ENCODE data around the gene FEN1.

The FEN1 gene

DNA sequence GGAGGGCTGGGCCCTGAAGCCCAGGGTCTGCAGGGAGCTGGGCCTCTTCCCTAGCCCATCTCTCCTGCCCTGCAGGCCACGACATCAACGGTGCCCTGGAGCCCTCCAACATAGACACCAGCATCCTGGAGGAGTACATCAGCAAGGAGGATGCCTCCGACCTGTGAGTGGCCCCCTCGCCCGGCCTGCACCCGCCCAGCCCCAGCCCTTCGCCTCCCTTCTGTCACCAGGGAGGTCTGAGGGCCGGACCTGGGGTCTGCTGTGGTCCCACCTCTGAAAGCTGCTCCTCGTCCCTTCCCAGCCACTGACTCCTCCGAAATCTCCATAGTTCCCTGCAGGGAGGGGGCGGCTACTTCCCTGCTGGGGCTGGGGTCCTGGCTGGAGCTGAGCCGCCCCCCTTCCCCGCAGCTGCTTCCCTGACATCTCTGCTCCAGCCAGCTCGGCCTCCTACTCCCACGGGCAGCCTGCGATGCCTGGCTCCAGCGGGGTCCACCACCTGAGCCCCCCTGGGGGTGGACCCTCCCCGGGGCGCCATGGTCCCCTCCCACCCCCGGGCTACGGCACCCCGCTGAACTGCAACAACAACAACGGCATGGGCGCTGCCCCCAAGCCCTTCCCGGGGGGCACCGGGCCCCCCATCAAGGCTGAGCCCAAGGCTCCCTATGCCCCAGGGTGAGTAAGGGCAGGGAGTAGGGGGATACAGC is 27.0 kb upstream of the FEN1 start:
- peaks cover 24% of the 10 kb centered on the region for H3K4me1 ChIP-seq (ENCODE audit: insufficient read depth, low read length)
- no peaks in the 10 kb centered on the region for H3K36me3 ChIP-seq (ENCODE audit: insufficient read depth, low read length)
- no peaks in the 10 kb centered on the region for H3K9me3 ChIP-seq (ENCODE audit: control insufficient read depth, insufficient read depth, low read length)
- no peak overlapping the region for H3K9ac ChIP-seq (ENCODE audit: low read depth, low read length)

DNA sequence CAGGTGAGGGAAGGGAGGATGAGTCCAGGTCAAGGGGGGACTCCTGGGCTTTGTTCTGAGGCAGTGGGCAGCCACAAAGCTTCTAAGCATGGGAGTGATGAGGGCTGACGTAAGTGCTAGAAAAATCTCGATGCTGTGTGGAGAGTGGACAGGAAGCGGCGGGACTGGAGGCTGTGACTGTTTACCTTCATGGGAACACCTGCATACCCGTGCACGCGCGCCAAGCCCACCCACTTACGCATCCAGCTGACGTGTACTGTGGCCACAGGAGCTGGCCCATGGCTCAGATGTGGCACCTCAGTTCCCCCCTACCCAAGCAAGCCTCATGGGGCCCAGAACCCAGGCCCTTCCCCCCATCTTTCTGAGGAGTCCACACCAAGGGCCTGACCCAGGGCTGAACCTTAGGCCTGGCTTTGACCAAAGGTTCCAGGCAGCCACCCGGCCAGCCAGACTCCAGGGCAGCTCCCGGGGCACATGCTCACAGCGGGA is 26.3 kb upstream of the FEN1 start:
- H3K9ac ChIP-seq (ENCODE audit: low read depth, low read length), result no peak overlapping the region
- no peaks in the 10 kb centered on the region for H3K36me3 ChIP-seq (ENCODE audit: insufficient read depth, low read length)
- no peaks in the 10 kb centered on the region for H3K9me3 ChIP-seq (ENCODE audit: control insufficient read depth, insufficient read depth, low read length)
- H3K4me1 ChIP-seq (ENCODE audit: insufficient read depth, low read length), result peaks cover 26% of the 10 kb centered on the region

DNA sequence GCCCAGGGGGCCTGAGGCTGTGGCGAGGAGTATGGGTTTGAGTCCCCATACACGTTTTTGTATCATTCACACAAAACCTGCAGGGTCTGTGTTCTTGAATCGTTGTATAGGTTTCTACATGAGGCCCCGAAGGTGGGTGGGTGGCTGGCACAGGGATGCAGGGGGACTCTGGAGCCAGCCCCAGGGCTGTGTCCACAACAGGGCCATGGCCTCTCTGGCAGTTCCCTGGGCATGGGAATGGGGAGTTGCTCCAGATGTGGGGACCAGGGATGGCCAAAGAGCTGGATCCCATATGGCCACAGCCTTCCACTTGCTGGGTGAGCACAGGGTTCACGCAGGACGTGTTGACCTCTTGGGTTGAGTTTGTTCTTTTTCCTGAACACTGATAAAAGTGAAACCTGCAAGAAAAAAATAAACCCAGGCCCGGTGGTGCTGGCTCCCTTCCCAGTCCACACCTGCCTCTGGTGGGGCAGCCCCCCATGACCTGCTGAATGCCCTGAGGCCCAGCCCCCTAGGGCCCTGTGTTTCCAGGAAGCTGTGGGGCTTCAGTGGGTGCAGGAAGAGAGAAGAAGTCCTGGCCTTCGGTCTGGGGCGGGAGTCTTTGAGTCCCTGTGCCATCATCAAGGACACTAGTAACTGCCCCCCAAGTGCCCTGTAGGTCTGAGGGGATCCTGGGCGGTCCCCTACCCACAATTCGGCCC is 24.2 kb upstream of the FEN1 start:
- Histone ChIP-seq H3K4me1 (ENCODE audit: insufficient read depth, low read length) (peaks cover 29% of the 10 kb centered on the region), H3K36me3 (ENCODE audit: insufficient read depth, low read length) (no peaks in the 10 kb centered on the region), H3K9ac (ENCODE audit: low read depth, low read length) (no peak overlapping the region), H3K9me3 (ENCODE audit: control insufficient read depth, insufficient read depth, low read length) (no peaks in the 10 kb centered on the region)

DNA sequence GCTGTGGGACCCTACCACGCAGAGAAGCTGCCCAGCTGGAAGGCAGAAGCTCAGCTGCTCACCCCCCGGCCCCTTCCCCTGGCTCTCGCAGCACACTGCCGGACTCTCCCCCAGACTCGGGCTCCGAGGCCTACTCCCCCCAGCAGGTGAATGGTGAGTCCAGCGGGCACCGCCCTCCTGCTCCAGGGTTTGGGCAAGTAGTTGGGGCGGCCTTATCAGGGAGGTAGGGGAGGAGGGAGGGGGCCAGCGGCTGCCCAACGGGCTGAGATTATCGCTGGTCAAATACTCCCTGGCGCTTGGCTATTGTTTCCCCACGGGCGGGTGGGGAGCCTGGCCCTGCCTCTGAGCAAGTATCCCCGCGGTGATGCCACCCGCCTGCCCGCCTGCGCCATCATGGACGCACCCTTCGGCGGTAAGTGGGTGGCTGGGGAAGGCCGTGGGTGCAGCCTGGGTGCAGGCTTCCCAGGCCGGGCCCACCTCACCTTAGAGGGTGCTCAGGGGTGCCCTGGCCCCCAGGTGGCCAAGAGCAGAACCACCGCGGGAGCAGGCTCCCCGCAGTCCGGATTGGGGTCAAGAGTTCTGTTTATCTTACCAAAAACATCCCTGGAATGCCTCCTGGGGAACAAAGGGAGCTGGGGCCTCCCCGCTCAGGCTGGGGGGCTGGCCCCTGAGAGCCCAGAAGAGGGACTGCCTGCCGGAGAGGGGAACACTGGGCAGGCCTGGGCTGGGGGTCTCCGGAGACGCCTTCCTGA is 23.4 kb upstream of the FEN1 start:
- no peak overlapping the region for H3K9ac ChIP-seq (ENCODE audit: low read depth, low read length)
- no peaks in the 10 kb centered on the region for H3K36me3 ChIP-seq (ENCODE audit: insufficient read depth, low read length)
- no peaks in the 10 kb centered on the region for H3K9me3 ChIP-seq (ENCODE audit: control insufficient read depth, insufficient read depth, low read length)
- H3K4me1 ChIP-seq (ENCODE audit: insufficient read depth, low read length), result peaks cover 28% of the 10 kb centered on the region

DNA sequence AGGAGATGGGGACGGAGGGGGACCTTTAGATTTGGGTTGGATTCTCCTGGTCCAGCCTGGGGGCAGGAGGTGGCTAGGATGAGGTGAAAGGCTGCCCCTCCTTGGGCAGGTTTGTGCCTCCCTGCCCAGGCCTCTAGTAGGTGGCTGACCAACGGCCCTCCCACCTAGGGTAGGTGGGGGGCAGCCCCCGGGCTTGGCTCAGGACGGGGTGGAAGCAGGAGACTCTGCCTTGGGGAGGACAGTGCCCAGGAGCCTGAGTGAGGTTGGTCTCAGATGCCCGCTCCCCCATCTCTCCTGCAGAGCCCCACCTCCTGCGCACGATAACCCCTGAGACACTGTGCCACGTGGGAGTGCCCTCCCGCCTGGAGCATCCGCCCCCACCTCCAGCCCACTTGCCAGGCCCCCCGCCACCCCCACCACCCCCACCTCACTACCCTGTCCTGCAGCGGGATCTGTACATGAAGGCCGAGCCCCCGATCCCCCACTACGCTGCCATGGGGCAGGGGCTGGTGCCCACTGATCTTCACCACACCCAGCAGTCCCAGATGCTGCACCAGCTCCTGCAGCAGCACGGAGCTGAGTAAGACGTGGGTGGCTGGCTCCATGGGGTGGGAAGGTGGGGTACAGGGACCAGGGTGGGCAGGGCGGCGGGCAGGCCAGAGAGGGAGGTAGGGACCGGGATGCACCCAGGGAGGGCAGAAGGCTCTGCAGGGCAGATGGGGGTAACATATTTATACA is 22.6 kb upstream of the FEN1 start:
- Histone ChIP-seq H3K9ac (ENCODE audit: low read depth, low read length) (no peak overlapping the region), H3K4me1 (ENCODE audit: insufficient read depth, low read length) (peaks cover 26% of the 10 kb centered on the region), H3K36me3 (ENCODE audit: insufficient read depth, low read length) (no peaks in the 10 kb centered on the region), H3K9me3 (ENCODE audit: control insufficient read depth, insufficient read depth, low read length) (no peaks in the 10 kb centered on the region)

DNA sequence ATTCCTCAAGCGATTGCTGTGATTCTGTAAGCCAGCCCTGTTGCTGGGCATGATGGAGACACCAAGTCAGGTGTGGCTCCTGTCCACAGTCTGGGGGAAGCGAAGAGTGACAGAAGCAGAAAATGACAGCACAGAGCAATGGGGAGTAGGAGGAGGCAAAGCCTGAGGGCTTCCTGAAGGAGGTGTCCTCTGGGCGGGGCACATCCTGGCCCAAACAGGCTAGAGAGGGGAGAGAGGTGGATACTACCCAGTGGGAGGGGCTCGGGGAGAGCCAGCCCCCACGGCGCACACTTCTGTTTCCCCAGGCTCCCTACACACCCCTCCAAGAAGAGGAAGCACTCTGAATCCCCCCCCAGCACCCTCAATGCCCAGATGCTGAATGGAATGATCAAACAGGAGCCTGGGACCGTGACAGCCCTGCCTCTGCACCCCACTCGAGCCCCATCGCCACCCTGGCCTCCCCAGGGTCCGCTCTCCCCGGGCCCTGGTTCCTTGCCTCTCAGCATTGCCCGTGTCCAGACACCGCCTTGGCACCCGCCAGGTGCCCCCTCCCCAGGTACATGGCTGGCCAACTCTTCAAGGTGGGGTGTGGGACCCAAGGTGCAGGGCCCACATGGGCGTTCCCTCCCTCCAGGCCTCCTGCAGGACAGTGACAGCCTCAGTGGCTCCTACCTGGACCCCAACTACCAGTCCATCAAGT is 21.4 kb upstream of the FEN1 start:
- H3K36me3 ChIP-seq (ENCODE audit: insufficient read depth, low read length), result no peaks in the 10 kb centered on the region
- H3K9me3 ChIP-seq (ENCODE audit: control insufficient read depth, insufficient read depth, low read length), result no peaks in the 10 kb centered on the region
- no peak overlapping the region for H3K9ac ChIP-seq (ENCODE audit: low read depth, low read length)
- H3K4me1 ChIP-seq (ENCODE audit: insufficient read depth, low read length), result peaks cover 26% of the 10 kb centered on the region

DNA sequence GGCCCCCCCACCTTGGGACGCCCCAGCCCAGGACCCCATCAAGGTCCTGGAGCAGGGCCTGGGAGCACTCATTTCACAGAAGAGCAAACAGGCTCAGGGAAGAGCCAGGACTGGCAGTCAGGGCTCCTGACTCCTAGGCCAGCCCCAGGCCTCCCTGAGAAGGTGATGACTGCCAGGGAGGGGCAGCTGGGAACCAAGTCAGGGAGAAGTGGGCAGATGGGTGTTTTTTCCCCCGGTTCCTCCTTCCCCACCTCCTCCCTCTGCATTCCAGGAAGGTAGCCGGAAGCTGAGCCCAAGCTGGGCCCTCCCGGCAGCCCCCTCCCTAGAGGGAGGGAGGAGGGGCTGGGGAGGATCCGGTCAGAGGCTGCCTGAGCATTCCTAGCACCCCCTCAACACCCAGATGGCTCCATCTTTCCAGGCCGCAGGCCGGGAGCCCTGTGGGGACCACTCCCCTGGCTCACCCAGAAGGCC is 20.7 kb upstream of the FEN1 start:
- Histone ChIP-seq H3K9me3 (ENCODE audit: control insufficient read depth, insufficient read depth, low read length) (no peaks in the 10 kb centered on the region), H3K4me1 (ENCODE audit: insufficient read depth, low read length) (peaks cover 26% of the 10 kb centered on the region), H3K36me3 (ENCODE audit: insufficient read depth, low read length) (no peaks in the 10 kb centered on the region), H3K9ac (ENCODE audit: low read depth, low read length) (no peak overlapping the region)

DNA sequence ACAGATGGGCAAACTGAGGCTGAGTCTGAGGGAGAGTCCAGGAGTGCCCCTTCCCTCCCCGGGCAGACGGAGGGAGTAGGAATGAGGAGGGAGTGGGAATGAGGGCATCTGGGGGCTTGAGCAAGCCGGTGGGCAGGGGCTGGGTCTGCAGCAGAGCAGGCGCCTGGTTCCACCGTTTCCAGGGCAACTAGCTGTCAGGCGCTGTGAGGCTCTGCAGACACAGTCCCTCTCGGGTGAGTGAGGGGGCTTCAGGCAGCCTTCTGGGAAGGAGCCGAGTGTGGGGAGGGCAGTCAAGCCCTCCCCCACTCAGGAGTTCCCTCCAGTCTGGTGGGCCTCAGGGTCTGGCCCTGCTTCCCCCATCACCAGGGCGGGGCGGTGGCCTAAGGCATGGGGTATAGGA is 19.4 kb upstream of the FEN1 start:
- no peaks in the 10 kb centered on the region; the same call in 1 of the 2 replicates for H3K36me3 ChIP-seq (ENCODE audit: insufficient read depth, low read length)
- H3K9ac ChIP-seq (ENCODE audit: low read depth, low read length), result no peak overlapping the region
- H3K4me1 ChIP-seq (ENCODE audit: insufficient read depth, low read length), result peaks cover 26% of the 10 kb centered on the region
- no peaks in the 10 kb centered on the region for H3K9me3 ChIP-seq (ENCODE audit: control insufficient read depth, insufficient read depth, low read length)

DNA sequence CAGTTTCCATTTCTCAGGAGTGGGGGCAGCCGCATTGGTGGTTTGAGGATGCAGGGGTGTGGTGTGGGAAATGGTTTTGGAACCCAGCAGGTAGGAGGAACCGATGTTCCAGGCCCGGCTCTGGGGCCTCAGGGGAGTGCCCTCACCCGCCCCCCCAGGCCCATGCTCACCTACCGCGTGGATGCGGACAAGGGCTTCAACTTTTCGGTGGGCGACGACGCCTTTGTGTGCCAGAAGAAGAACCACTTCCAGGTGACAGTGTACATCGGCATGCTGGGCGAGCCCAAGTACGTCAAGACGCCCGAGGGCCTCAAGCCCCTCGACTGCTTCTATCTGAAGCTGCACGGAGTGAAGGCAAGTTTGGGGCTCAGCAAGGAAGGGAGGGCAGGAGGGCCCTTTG is 18.9 kb upstream of the FEN1 start:
- Histone ChIP-seq H3K36me3 (ENCODE audit: insufficient read depth, low read length) (no peaks in the 10 kb centered on the region; the same call in 1 of the 2 replicates), H3K9me3 (ENCODE audit: control insufficient read depth, insufficient read depth, low read length) (no peaks in the 10 kb centered on the region), H3K9ac (ENCODE audit: low read depth, low read length) (no peak overlapping the region), H3K4me1 (ENCODE audit: insufficient read depth, low read length) (peaks cover 26% of the 10 kb centered on the region)

DNA sequence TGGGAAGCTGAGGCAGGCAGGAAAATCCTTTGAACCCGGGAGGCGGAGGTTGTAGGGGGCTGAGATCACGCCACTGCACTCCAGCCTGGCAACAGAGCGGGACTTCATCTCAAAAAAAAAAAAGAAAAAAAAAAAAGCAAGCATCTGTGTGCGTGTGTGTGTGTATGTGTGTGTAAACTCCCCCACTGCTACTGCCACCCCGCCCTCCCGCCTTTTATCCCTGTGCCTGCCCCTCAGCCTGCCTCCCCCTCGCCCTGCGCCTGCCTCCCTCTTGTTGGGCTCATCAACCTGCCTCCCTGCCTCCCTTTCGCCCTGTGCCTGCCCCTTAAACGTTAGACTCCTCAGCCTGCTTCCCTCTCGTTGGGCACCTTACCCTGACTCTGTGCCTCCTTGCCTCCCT is 18.3 kb upstream of the FEN1 start:
- H3K36me3 ChIP-seq (ENCODE audit: insufficient read depth, low read length), result no peaks in the 10 kb centered on the region; the same call in 1 of the 2 replicates
- peaks cover 24% of the 10 kb centered on the region for H3K4me1 ChIP-seq (ENCODE audit: insufficient read depth, low read length)
- H3K9ac ChIP-seq (ENCODE audit: low read depth, low read length), result no peak overlapping the region
- no peaks in the 10 kb centered on the region for H3K9me3 ChIP-seq (ENCODE audit: control insufficient read depth, insufficient read depth, low read length)

DNA sequence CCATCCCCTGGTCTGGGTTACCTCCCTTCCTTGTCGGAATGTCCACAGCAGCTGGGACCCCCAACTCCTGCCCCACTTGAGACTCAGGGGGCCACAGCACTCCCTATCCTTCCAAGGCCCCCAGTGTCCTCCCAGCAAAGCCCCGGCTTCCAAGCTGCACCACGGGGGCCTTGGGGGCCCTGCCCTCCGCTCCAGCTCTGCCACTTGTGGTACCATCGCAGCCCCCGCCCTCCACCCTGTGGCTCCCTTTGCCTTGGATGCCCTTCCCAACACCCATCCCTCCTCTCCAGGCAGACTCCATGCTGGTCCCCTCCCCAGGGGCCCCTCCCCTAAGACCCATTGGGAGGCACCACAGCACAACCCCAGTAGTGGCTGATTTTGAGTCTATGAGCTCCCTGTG is 17.6 kb upstream of the FEN1 start:
- H3K9ac ChIP-seq (ENCODE audit: low read depth, low read length), result no peak overlapping the region
- H3K4me1 ChIP-seq (ENCODE audit: insufficient read depth, low read length), result peaks cover 18% of the 10 kb centered on the region
- no peaks in the 10 kb centered on the region; the same call in 1 of the 2 replicates for H3K36me3 ChIP-seq (ENCODE audit: insufficient read depth, low read length)
- H3K9me3 ChIP-seq (ENCODE audit: control insufficient read depth, insufficient read depth, low read length), result no peaks in the 10 kb centered on the region

DNA sequence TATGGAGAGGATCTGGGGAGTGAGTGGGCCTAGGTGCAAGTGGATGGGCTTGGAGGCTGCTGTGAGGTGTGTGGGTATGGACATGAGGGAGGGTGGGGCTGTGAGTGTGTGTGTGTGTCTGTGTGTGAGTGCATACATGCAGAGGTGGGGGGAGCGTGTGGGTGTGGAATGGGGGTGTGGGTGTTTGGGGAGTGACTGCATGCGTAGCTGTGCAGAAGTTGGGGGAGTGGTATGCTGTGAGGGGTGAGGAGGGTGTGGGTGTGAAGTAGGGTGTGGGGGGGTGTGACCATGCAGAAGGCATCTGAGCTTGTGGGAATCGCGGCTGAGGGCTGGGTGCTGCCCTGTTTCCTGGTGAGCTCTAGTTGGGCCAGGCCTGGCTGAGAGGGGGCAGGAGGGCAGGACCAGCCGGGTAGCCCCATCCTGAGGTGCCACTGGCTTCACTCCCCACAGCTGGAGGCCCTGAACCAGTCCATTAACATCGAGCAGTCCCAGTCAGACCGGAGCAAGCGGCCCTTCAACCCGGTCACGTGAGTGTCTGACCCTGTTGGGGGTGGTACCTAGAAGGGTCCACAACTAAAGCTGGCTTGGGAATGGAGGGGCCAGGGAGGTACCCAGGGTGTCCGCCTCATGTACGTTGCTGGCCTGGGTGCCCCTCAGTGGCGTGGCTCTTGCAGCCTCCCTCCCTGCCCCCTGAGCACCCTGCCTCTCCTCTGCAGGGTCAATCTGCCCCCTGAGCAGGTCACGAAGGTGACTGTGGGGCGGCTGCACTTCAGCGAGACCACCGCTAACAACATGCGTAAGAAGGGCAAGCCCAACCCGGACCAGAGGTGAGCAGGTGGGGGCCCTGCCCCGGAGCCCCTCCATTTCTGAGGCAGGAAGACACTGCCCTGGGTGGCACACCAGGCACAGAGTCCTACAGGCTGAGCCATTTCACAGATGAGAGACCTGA is 16.8 kb upstream of the FEN1 start:
- no peak overlapping the region for H3K9ac ChIP-seq (ENCODE audit: low read depth, low read length)
- peaks cover 15% of the 10 kb centered on the region for H3K4me1 ChIP-seq (ENCODE audit: insufficient read depth, low read length)
- H3K9me3 ChIP-seq (ENCODE audit: control insufficient read depth, insufficient read depth, low read length), result no peaks in the 10 kb centered on the region
- no peaks in the 10 kb centered on the region; the same call in 1 of the 2 replicates for H3K36me3 ChIP-seq (ENCODE audit: insufficient read depth, low read length)

All from ES-I3 (cell line).